Right lobe of liver (tissue), 4 donors: ENCODE measurements around the gene CAP2.

Experiments
- POLR2A ChIP-seq: fragments of 450-650 bp; IDR thresholded peaks from one replicate; pipeline ENCODE4 v1.6.1; 2017; ENCODE audit warnings: antibody characterized with exemption, mild to moderate bottlenecking
- TF ChIP-seq, protein P1 (sequence below), 4 donors: fragments of 200-600 bp in 3 of 4; fragments of 450-650 bp in 1 of 4; IDR thresholded peaks; one replicate each; pipeline versions ENCODE4 v1.5.1 to v1.8.0; 2016 to 2022; ENCODE audit warnings: antibody characterized with exemption in 4 of 4, mild to moderate bottlenecking in 2 of 4
- donor health status: DM: no; HTN: no; CAD: no.
- donor health status: DM: no; HTN: no; CAD: no.
- donor health status: DM: no; HTN: yes; CAD: no.

DNA sequence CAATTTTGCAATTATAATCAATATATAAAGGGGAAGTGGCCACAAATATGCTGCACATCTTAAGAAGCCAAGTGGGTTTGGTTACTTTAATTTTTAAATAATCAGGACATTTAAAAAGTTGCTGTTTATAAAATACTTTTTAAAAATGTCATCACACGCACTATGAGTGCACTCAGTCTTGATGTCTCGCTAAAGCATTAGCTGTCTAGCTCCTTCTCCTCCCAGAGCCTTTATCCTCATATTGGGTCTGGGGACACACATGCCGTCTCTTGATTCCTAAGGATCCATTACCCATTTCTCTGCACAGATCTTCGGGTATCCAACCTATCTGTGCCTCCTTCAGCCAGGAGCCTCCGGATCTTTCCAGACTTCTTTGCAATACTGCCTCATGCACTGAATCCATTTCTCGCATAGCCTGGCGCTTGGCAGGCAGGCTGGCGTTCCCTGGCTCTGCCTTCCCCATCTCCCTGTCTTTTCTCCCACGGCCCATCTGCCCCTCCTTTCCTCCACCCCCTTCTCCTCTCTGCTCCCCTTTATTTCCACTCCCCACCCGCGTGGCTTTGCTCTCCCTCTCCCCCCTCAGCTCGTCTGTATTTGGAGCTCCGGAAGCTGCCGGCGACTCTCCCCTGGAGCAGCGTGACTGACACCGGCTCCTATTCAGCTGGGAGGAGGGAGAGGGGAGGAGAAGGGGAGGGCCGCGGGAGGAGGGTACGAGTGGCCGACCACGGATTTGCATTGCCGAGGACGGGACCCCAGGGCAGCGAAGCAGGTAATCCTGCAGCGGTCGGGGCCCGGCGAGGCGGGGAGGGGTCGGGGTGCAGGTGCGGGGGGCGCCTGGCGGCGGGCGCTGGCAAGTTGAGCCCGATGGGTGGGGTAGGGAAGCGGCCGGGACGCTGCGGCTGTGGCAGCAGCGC lies at the start of gene CAP2:
- TF ChIP-seq, protein P1, sequence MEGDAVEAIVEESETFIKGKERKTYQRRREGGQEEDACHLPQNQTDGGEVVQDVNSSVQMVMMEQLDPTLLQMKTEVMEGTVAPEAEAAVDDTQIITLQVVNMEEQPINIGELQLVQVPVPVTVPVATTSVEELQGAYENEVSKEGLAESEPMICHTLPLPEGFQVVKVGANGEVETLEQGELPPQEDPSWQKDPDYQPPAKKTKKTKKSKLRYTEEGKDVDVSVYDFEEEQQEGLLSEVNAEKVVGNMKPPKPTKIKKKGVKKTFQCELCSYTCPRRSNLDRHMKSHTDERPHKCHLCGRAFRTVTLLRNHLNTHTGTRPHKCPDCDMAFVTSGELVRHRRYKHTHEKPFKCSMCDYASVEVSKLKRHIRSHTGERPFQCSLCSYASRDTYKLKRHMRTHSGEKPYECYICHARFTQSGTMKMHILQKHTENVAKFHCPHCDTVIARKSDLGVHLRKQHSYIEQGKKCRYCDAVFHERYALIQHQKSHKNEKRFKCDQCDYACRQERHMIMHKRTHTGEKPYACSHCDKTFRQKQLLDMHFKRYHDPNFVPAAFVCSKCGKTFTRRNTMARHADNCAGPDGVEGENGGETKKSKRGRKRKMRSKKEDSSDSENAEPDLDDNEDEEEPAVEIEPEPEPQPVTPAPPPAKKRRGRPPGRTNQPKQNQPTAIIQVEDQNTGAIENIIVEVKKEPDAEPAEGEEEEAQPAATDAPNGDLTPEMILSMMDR (IDR thresholded peaks at IDR 0.05) = no peak
- TF ChIP-seq POLR2A = peak; percentile 66
